Fibroblast of the aortic adventitia (primary cell): ENCODE data around the gene NR5A2. TPM values are rescaled to one million over a fixed set of nuclear protein-coding genes. Genes with fewer than 3 reads are reported as not detected.

Source experiments
- DNase-seq: peaks from one replicate; pipeline ENCODE4 v3.0.0-alpha.2; 2010; ENCODE audit warnings: low read depth
- H3K4me3 ChIP-seq: 2 replicates; pipeline ENCODE4 v1.5.1; 2011; ENCODE audit warnings: low read depth, mild to moderate bottlenecking, control low read depth, low read length, moderate library complexity
- total RNA-seq: library from RNA; depleted of rRNA; stranded (reverse); fragments of >200 nt; gene quantifications from 2 replicates; pipeline ENCODE4 v1.2.3, GENCODE V29; 2012; ENCODE audit warnings: low replicate concordance
- TF ChIP-seq, protein P1 (sequence below): IDR thresholded peaks from 2 replicates; pipeline ENCODE4 v1.5.1; 2011; ENCODE audit warnings: mild to moderate bottlenecking, low read length, control low read depth, inconsistent platforms; ENCODE audit not compliant: insufficient read depth

NR5A2 gene
- total RNA-seq, 1 donor: 11.5 TPM

GRCh38 chr1:200165493-200166220 is 138.1 kb downstream of the NR5A2 start:
- H3K4me3 ChIP-seq: no peak overlapping the region
- no peak for DNase-seq
- TF ChIP-seq, protein P1, sequence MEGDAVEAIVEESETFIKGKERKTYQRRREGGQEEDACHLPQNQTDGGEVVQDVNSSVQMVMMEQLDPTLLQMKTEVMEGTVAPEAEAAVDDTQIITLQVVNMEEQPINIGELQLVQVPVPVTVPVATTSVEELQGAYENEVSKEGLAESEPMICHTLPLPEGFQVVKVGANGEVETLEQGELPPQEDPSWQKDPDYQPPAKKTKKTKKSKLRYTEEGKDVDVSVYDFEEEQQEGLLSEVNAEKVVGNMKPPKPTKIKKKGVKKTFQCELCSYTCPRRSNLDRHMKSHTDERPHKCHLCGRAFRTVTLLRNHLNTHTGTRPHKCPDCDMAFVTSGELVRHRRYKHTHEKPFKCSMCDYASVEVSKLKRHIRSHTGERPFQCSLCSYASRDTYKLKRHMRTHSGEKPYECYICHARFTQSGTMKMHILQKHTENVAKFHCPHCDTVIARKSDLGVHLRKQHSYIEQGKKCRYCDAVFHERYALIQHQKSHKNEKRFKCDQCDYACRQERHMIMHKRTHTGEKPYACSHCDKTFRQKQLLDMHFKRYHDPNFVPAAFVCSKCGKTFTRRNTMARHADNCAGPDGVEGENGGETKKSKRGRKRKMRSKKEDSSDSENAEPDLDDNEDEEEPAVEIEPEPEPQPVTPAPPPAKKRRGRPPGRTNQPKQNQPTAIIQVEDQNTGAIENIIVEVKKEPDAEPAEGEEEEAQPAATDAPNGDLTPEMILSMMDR: no peak

DNA sequence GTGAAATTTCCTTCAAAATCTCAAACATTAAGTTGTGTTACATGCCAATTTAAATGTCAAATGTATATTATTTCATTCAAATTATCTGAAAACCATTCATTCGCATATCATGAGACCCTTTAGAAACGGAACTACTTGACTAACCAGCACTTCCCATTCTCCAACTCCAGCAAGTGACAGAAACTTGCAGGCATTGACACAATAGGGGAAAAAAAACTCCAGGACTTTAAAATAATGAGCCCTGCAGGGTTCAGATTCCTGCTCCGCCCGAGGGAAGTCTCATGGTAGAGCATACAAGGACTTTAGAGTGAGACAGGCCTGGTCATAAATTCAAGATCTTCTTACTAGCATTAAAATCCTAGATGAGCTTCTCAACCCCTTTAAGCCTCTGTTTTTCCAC is 138.9 kb downstream of the NR5A2 start:
- no peak for DNase-seq
- no peak overlapping the region for H3K4me3 ChIP-seq
- TF ChIP-seq, protein P1: no peak

DNA sequence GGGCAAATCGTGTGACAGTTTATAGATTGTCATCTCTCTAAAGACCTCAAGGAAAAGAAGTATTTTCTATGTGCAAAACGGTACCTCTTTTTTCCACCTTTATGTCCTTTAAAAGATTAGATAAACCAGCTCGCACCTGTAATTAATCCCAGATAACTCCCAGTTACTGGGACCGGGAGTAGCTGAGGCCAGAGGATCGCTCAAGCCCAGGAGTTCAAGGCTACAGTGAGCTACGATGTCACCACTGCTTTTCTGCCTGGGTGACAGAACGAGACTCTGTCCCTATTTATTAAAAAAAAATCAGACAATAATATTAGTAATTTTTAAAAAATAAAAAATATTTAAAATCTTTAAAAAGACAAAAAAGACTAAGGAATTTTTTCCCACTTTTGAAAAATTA is 141.4 kb downstream of the NR5A2 start:
- no peak for DNase-seq
- TF ChIP-seq, protein P1: no peak
- no peak overlapping the region for H3K4me3 ChIP-seq

DNA sequence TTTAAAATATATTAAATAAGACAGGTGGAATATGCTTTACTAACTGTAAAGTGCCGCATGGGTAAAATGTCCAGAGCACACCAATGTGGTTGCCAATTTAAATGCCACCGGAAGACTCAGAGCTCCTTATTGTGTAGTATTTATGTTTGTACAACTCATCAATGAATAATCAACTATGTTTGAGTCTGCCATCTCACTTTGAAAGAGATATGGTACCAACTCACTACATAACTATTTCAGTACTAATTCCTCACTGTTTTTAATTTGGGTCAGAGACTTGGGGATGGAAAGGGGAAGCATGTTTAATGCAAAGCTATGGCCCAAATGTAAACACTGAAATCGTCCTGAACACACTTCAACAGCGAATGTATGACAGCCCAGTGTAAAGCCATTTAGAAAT is 144.8 kb downstream of the NR5A2 start:
- TF ChIP-seq, protein P1: no peak
- no peak for DNase-seq
- no peak overlapping the region for H3K4me3 ChIP-seq

- TF ChIP-seq, protein P1: no peak
- H3K4me3 ChIP-seq: no peak overlapping the region
- DNase-seq: no peak
Observed at GRCh38 chr1:200173097-200173618, 145.6 kb downstream of the NR5A2 start.

DNA sequence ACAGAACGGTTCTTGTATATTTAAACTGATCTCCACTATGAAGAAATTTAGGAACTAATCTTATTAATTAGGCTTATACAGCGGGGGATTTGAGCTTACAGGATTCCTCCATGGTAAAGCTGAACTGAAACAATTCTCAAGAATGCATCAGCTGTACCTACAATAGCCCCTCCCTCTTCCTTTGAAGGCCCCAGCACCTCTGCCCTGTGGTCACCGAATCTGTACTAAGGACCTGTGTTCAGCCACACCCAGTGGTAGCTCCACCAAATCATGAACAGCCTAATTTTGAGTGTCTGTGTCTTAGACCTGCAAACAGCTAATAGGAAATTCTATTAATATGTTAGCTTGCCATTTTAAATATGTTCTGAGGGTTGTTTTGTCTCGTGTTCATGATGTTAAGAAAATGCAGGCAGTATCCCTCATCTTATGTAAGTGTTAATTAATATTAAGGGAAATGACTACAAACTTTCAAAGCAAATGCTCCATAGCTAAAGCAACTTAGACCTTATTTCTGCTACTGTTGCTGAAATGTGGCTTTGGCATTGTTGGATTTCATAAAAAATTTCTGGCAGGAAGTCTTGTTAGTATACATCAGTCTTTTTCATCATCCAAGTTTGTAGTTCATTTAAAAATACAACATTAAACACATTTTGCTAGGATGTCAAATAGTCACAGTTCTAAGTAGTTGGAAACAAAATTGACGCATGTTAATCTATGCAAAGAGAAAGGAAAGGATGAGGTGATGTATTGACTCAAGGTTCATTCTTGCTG is 147.2 kb downstream of the NR5A2 start:
- DNase-seq: no peak
- TF ChIP-seq, protein P1: no peak
- H3K4me3 ChIP-seq: no peak overlapping the region
